AG09319 (cell line): ENCODE data around the gene INTS6L.
"Not testable (repeated sequence)": the region's sequence is repeated elsewhere in the genome, so short reads cannot be mapped to it uniquely, and the experiment has no call there.

Experiments used
- DNase-seq: peaks from one replicate; pipeline ENCODE4 v3.0.0-alpha.2; 2010; ENCODE audit warnings: low read depth; ENCODE audit errors: extremely low read depth
- TF ChIP-seq, protein P1 (sequence below): IDR thresholded peaks from 2 replicates; pipeline ENCODE4 v1.5.1; 2011; ENCODE audit warnings: low read depth, mild to moderate bottlenecking, inconsistent platforms, low read length, moderate library complexity

The INTS6L gene

DNA sequence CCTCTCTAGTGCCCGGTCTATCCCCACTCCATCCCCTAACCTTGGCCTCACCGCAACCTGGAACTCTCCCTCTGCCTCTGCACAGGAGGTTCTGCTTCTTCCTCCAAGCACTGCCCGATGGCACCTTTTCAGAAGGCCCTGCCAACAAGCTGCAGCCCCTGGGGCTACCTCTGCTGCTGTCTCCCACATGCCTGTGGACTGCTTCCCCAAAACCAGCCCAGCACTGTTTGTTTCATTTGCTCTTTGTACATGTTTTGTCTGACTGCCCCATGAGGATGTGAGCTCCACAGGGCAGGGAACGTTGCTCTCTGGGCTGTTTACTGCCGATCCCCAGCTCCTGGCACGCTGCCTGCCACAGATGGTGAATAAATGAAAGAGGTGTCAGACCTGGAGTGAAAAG is 85.4 kb downstream of the INTS6L start:
- TF ChIP-seq, protein P1, sequence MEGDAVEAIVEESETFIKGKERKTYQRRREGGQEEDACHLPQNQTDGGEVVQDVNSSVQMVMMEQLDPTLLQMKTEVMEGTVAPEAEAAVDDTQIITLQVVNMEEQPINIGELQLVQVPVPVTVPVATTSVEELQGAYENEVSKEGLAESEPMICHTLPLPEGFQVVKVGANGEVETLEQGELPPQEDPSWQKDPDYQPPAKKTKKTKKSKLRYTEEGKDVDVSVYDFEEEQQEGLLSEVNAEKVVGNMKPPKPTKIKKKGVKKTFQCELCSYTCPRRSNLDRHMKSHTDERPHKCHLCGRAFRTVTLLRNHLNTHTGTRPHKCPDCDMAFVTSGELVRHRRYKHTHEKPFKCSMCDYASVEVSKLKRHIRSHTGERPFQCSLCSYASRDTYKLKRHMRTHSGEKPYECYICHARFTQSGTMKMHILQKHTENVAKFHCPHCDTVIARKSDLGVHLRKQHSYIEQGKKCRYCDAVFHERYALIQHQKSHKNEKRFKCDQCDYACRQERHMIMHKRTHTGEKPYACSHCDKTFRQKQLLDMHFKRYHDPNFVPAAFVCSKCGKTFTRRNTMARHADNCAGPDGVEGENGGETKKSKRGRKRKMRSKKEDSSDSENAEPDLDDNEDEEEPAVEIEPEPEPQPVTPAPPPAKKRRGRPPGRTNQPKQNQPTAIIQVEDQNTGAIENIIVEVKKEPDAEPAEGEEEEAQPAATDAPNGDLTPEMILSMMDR: no peak

DNA sequence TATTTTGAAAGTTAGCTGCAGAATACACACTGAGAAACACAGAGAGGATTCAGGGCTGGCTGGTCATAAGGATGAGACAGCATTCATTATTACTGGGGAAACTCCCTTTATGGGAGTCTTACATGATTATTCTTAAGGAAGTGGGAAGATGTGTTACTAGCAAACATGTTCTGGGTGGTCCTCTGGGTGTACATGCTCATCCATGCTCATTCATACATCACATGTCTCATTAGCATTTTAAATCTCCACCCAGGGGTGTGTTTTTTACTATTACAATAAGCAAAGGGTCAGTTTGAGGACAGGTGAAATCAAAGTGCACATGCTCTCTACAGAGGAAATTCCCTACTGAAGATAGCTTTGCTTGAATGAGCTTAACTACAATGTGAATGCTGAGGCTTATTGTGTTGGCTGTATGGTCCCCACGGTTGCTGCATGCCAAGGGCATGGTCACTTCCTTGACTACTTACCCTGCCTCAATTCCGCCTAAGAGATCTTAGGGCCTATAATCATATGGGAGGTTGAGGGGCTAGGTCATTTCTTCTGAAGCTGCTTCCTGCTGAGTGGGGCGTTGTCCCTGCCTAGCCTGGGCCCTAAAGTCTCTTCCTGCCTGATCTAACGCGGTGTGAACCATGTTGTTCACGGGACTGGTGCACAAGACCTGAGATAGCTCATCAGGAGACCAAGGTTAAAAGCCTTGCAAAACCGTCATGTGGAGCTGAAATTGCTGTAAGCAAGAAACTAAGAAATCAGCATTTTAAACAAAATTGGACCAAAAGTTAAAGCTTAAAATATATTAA is 104.1 kb downstream of the INTS6L start:
- not testable (repeated sequence) for DNase-seq

More for the DNA sequence above, 85.4 kb downstream of the INTS6L start:
- no peak for DNase-seq

DNA sequence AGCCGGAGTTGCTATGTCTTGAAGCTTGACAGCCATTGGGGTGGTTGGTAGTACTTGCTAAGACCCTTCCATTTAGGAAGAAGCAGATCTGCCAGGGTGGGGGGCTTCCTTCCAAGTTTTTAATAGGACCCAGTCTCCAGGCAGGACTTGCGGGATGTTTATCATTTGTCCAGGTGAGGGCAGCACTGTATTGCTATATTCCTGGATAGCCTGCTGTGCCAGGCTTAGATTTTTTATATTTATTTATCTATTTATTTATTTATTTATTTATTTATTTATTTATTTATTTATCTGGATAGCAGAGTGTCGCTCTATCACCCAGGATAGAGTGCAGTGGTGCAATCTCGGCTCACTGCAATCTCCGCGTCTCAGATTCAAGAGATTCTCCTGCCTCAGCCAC is 105.5 kb downstream of the INTS6L start:
- no peak for DNase-seq
- TF ChIP-seq, protein P1: no peak

DNA sequence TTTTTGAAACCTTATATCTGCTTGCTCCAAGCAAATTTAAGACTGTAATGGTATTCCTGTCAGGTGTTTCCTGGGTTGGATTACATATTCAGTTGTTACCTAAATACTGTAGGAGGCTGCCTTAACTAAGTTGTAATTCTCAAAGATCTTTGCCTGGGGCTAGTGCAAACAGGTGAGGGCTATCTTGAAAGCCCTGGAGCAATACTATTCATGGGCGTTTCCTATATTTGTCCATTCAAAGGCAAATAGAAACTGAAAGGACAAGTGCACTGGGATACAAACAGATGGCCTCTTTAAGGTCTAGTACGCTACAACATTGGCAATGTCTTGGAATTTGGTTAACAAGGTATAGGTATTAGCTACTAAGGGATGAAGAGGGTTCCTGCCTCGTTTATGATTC is 108.9 kb downstream of the INTS6L start:
- TF ChIP-seq, protein P1: no peak
- DNase-seq: no peak
